Neural crest cell (in vitro differentiated cells): Measurements from ENCODE around the gene STEAP1. TPM values are rescaled to one million over a fixed set of nuclear protein-coding genes. Genes with fewer than 3 reads are reported as not detected.
A peak's percentile ranks its signal among the peaks of the same experiment; 100 is the strongest.
"Not testable (repeated sequence)": the region's sequence is repeated elsewhere in the genome, so short reads cannot be mapped to it uniquely, and the experiment has no call there.

ENCODE experiments used
- DNase-seq: peaks from one replicate; pipeline ENCODE4 v3.0.0; 2021; ENCODE audit warnings: low read depth, mixed read lengths, low spot score
- H3K27ac Mint-ChIP-seq: one replicate; pipeline ENCODE4 v1.8.0; 2021; ENCODE audit warnings: mild to moderate bottlenecking, mixed read lengths; ENCODE audit not compliant: unreplicated experiment
- H3K27me3 Mint-ChIP-seq: 2 replicates; pipeline ENCODE4 v1.8.0; 2021; ENCODE audit warnings: low read depth, mild to moderate bottlenecking, mixed read lengths
- H3K36me3 Mint-ChIP-seq: 2 replicates; pipeline ENCODE4 v1.8.0; 2021; ENCODE audit warnings: low read depth, mild to moderate bottlenecking, mixed read lengths
- H3K4me1 Mint-ChIP-seq: 2 replicates; pipeline ENCODE4 v1.8.0; 2021; ENCODE audit warnings: mixed read lengths
- H3K4me3 Mint-ChIP-seq: one replicate; pipeline ENCODE4 v1.8.0; 2021; ENCODE audit warnings: mild to moderate bottlenecking, mixed read lengths
- H3K9me3 Mint-ChIP-seq: 2 replicates; pipeline ENCODE4 v1.8.0; 2021; ENCODE audit warnings: mixed read lengths
- long read RNA-seq: library from polyadenylated mRNA; unstranded; transcript quantifications from one replicate; pipeline ENCODE4 v2.0.0, GENCODE V29; 2020
- total RNA-seq: library from RNA; stranded (reverse); gene quantifications from 2 replicates; pipeline ENCODE4 v1.2.1, GENCODE V29; 2021
- TF ChIP-seq, protein P1 (sequence below): fragments of 200-600 bp; sonication (generic); conservative IDR thresholded peaks from 2 replicates; pipeline ENCODE4 v1.5.0; 2021; ENCODE audit warnings: antibody characterized with exemption, mild to moderate bottlenecking

STEAP1 gene
- total RNA-seq, result 2.4 and 3.3 TPM in 2 replicates
- long read RNA-seq, transcript STEAP1-201 (5 exons, 1,313 nt), result major isoform, 14 of 16 reads
- long read RNA-seq, partial matches to known transcripts, result 1 of 16 reads
- long read RNA-seq, other reads (novel, unspliced or antisense), result 1 of 16 reads

DNA sequence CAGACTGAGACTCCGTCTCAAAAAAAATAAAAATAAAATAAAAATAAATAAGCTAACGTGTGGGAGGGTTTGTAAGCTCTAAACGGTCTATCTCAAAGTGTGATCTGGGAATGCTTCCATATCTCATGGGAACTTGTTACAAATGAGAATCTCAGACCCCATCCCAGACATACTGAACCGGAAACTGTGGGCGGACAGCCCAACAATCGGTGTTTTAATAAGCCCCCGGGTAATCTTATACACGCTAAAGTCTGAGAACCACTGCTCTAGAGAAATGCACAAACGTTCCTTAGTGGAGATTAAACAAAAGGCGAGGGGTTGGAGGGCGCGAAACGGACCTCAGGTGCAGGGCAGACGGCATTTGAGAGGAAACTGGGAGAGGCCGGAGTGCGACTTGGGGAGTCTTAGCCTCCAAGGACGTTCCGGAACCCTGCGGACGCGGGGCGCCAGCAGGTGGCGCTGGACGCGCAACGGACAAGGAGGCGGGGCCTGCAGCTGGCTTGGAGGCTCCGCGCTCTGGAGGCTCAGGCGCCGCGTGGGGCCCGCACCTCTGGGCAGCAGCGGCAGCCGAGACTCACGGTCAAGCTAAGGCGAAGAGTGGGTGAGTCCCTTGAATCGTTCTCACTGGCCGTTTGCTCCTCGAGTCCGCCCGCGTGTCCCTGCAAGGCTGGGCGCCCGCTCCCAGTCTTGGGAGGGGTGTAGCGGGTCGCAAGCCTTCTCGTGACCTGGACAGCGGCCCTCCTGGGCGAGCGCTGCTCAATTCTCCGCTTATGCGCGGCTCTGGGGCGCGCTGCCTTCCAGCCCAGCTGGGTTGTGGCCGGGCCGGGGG lies at the start of gene STEAP1:
Gene STEAP1, plus strand, starts transcription at position 527 of the 829 bp plus-strand sequence. CDS start 5,320 bp downstream, outside the sequence.
- peak within 1 kb of the TSS; percentile 80 for H3K4me3 Mint-ChIP-seq
- H3K27me3 Mint-ChIP-seq, result peaks cover 16% of the 10 kb centered on the region
- TF ChIP-seq, protein P1, sequence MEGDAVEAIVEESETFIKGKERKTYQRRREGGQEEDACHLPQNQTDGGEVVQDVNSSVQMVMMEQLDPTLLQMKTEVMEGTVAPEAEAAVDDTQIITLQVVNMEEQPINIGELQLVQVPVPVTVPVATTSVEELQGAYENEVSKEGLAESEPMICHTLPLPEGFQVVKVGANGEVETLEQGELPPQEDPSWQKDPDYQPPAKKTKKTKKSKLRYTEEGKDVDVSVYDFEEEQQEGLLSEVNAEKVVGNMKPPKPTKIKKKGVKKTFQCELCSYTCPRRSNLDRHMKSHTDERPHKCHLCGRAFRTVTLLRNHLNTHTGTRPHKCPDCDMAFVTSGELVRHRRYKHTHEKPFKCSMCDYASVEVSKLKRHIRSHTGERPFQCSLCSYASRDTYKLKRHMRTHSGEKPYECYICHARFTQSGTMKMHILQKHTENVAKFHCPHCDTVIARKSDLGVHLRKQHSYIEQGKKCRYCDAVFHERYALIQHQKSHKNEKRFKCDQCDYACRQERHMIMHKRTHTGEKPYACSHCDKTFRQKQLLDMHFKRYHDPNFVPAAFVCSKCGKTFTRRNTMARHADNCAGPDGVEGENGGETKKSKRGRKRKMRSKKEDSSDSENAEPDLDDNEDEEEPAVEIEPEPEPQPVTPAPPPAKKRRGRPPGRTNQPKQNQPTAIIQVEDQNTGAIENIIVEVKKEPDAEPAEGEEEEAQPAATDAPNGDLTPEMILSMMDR, result peak; percentile 91
- H3K4me1 Mint-ChIP-seq, result peaks cover 14% of the 10 kb centered on the region
- peak within 1 kb of the TSS; percentile 67 for H3K27ac Mint-ChIP-seq
- H3K36me3 Mint-ChIP-seq, H3K9me3 Mint-ChIP-seq: not testable (repeated sequence)
- peak; percentile 95 for DNase-seq

DNA sequence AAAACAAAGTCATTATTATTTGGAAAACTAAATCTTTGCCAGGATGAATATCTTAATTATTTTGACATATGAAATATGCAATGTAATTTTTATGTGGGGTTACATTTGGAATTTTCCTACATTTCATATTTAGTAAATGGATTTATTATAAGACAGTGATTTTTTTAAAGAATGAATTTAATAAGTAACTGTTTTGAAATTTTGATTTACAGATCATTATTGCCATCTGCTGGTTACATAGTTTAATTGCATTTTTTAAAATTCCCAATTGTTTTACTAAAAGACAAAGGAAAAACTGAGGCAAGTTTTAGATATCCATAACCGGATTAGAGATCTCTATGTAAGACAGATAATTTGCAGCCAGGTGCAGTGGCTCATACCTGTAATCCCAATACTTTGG lies 39.3 kb upstream of the STEAP1 start:
- H3K27me3 Mint-ChIP-seq, result peaks cover 25% of the 10 kb centered on the region
- H3K4me1 Mint-ChIP-seq, H3K36me3 Mint-ChIP-seq, H3K27ac Mint-ChIP-seq, DNase-seq, H3K4me3 Mint-ChIP-seq, H3K9me3 Mint-ChIP-seq: not testable (repeated sequence)
- TF ChIP-seq, protein P1, result peak; percentile 60

DNA sequence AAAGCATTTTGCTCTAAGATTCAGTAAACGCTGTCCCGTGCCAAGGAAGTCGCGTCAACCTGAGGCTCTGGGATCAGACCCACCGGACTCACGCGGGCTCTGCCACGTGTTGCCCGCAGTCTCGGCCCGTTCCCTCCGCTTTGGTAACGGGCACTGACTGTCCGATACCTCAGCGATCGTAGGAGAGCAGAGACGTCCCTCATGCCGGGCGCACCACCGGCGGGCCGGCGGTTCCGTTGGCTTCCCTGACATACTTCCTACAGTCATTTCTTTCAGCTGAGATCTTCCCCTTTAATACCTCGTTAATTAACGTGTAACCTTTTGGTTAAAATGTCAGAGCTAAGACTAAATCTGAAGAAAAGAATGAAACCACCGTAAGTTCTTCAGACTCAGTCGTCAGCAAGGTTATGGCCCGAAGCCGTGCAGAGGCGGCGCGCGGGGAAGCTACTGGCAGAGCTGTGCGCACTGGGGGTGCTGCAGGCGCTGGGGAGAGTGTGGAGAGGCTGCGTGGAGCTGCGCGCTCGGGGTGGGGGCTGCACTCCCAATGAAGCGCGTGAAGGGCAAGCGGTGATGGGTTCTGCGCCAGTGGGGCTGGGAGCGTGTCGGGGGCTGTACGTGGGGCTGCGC lies 35.6 kb upstream of the STEAP1 start:
- not testable (repeated sequence) for H3K36me3 Mint-ChIP-seq, H3K9me3 Mint-ChIP-seq, H3K27ac Mint-ChIP-seq, DNase-seq, H3K4me1 Mint-ChIP-seq
- Mint-ChIP-seq H3K4me3 (peak overlapping the region; percentile 83), H3K27me3 (peaks cover 35% of the 10 kb centered on the region)

DNA sequence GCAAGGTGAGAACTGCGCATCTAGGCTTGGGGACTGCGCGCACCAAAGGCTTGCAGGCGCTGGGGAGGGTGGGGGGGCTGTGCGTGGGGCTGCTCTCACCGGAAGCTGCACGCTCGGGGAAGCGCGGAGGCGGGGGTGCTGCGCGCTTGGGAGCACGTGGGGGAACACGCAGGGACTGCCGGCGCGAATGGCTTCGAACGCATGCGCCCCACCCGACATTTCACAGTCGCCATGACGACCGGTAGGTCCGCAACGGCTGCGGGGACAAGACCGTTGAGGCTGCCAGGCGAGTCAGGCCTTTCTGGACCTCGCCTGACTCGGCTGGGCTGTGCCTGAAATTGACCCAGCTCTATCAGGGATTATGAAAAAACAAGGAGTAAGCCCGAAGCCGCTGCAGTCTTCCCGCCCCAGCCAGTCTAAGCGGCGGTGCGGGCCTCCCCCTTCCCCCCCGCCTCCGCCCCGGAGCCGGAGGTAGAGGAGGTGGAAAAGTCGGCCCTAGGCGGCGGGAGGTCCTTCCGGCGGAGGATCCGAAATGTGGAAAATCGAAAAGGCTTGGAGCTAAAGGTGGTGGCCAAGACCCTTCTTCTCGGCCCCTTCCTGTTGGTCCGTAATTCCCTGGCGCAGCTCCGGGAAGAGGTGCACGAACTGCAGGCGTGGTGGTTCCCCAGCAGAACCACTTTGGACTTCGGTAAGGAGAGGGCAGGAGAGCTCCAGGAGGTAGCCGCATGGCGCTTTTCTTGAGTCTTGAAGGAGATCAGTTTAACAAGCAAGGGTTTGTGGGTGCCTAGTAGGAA lies 34.9 kb upstream of the STEAP1 start:
- peaks cover 35% of the 10 kb centered on the region for H3K27me3 Mint-ChIP-seq
- no peak overlapping the region for H3K27ac Mint-ChIP-seq
- TF ChIP-seq, protein P1, result no peak
- H3K36me3 Mint-ChIP-seq, result no peaks in the 10 kb centered on the region
- peak; percentile 17 for DNase-seq
- H3K4me1 Mint-ChIP-seq, result peaks cover 8% of the 10 kb centered on the region
- H3K9me3 Mint-ChIP-seq, result no peaks in the 10 kb centered on the region
- H3K4me3 Mint-ChIP-seq, result peak overlapping the region; percentile 83

DNA sequence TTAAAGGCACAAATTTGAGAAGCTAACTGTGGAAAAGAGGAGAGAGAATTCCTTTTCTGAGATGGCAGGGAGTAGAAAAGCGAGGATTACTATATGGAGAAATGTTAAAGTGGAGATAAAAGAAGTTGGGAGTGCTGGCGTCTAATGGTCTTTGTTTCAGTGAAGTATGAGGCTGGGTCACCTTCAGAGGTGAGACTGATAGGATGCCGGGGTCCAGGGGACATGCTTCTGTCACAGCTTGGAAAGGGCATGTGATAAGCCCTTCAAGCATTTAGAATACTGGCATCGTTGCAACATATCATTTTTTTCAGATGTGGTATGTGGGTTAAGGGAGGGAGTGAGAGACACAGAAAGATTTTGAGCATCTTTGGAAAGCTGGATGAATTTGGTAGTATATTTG lies 34.1 kb upstream of the STEAP1 start:
- H3K9me3 Mint-ChIP-seq, H3K27ac Mint-ChIP-seq, DNase-seq, H3K4me1 Mint-ChIP-seq, H3K36me3 Mint-ChIP-seq: not testable (repeated sequence)
- Mint-ChIP-seq H3K4me3 (peak overlapping the region; percentile 60), H3K27me3 (peaks cover 35% of the 10 kb centered on the region)

DNA sequence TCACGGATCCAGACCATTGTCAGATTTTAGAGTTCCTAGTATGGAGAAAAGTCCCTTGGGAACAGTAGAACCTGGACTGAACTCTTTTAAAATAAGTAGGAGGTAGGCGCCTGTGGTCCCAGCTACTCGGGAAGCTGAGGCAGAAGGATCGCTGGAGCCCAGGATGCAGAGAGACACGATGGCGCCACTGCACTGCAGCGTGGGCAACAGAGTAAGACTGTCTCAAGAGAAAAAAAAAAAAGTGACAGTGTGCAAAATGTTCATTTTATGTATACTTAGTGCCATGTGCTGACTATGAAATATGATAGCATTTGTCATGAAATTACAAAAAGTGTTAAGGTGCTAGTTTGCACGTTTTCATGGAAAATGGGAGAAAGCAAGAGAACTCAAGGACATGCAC lies 22.5 kb upstream of the STEAP1 start:
- H3K9me3 Mint-ChIP-seq, result peaks cover 11% of the 10 kb centered on the region
- not testable (repeated sequence) for H3K4me3 Mint-ChIP-seq, DNase-seq, H3K27me3 Mint-ChIP-seq, H3K4me1 Mint-ChIP-seq, H3K27ac Mint-ChIP-seq, H3K36me3 Mint-ChIP-seq

DNA sequence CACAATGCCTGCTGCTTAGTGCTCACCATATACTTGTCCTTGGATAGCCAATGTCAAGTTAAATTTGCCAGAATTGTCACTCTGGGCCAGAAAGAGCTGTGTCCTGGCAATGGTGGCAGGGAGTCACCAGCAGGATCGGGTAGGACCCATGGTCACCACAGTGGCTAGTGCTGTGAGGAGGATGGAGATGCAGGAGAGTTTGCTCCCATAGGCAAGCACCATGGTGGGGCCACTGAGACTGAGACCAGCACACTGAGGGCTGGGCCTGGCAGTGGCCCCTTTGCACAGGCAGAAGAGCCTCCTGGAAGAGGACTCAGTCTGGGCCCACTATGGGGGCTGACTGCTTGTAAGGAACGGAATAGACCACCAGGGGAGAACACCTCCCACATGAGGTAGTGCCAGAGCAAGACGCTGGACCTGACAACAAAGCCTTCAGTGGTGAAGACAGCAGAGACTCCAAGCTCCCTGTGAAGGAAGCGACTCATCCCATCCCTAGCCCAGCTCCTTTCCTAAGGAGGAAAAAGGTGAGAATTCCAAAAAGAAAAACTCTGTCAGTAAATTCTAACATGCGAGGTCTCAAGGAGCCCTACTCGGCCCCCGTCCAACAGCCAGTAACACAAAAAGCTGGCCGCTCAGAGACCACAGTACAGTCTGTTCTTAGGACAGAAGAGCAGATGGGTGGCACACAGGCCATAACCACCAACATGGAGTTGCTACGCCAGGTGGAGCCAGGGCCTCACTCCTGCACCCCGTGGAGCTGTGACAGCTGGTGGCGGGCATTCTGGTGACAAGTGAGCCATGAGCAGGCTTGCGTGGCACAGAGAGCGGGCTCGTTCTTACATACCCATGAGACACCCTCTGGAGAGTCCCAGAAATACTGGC lies 6.9 kb upstream of the STEAP1 start:
- H3K27ac Mint-ChIP-seq, H3K27me3 Mint-ChIP-seq, H3K9me3 Mint-ChIP-seq, H3K4me3 Mint-ChIP-seq, DNase-seq, H3K36me3 Mint-ChIP-seq, H3K4me1 Mint-ChIP-seq: not testable (repeated sequence)
